ENCODE results near the gene KNL1. TPM values are rescaled to one million over a fixed set of nuclear protein-coding genes. Genes with fewer than 3 reads are reported as not detected.

The KNL1 gene
- total and polyA plus RNA-seq, 3 experiments from 2014 or later, result 0.03 to 19.5 (median 19.2) TPM

GRCh38 chr15:40600956-40601355 is 6.9 kb downstream of the KNL1 start:
- no peaks in the 10 kb centered on the region for H3K27me3 ChIP-seq (ENCODE audit: insufficient read depth, low read length, poor library complexity, severe bottlenecking)
- no peak overlapping the region for H3K4me3 ChIP-seq (ENCODE audit: low read length)
- no peaks in the 10 kb centered on the region for H3K27me3 Mint-ChIP-seq
- no peak overlapping the region for H3K27ac ChIP-seq (ENCODE audit: low read depth, low read length)
- H3K4me3 Mint-ChIP-seq, result no peak overlapping the region
- no peaks in the 10 kb centered on the region for H3K36me3 ChIP-seq (ENCODE audit: insufficient read depth, low read length)
- peaks cover 0 to 4% (median 0%) of the 10 kb centered on the region in 3 donors for H3K4me1 Mint-ChIP-seq
- H3K9me3 ChIP-seq (ENCODE audit: low read length), result no peaks in the 10 kb centered on the region
- H3K36me3 Mint-ChIP-seq, result no peaks in the 10 kb centered on the region
- no peaks in the 10 kb centered on the region for H3K9me3 Mint-ChIP-seq
- H3K4me1 ChIP-seq (ENCODE audit: insufficient read depth, low read length), result no peaks in the 10 kb centered on the region
- no peak overlapping the region for H3K27ac Mint-ChIP-seq
- no peak for DNase-seq
- POLR2A ChIA-PET, result no interaction called here
- CTCF ChIA-PET, result interaction anchor here (3.8 kb wide), 1 partner anchor 11 kb away, joined by 16 read pairs; no protein-coding TSS in a partner anchor

DNA sequence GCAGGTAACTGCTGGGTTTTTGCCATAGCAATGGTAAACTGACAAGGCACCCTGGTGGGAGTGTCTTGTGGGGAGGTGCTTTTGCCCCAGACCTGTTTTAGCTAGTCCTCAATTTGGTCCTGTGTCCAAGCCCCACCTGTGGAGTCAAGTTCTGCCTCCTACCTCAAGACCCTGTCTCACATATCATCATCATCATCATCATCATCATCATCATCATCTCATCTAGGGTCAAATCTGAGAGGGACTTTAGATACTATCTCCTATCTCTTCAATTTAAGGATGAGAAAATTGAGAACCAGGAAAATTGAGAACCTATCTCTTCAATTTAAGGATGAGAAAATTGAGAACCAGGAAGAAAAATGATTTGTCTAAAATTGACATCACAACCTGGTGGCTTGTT is 9.9 kb downstream of the KNL1 start:
- Mint-ChIP-seq H3K4me1 (peaks cover 0 to 4% (median 0%) of the 10 kb centered on the region in 3 donors), H3K4me3 (no peak overlapping the region), H3K9me3 (no peaks in the 10 kb centered on the region), H3K27ac (no peak overlapping the region), H3K36me3 (no peaks in the 10 kb centered on the region), H3K27me3 (no peaks in the 10 kb centered on the region)
- Histone ChIP-seq H3K9me3 (ENCODE audit: low read length) (no peaks in the 10 kb centered on the region), H3K27me3 (ENCODE audit: insufficient read depth, low read length, poor library complexity, severe bottlenecking) (no peaks in the 10 kb centered on the region), H3K4me3 (ENCODE audit: low read length) (no peak overlapping the region), H3K4me1 (ENCODE audit: insufficient read depth, low read length) (no peaks in the 10 kb centered on the region), H3K27ac (ENCODE audit: low read depth, low read length) (no peak overlapping the region), H3K36me3 (ENCODE audit: insufficient read depth, low read length) (no peaks in the 10 kb centered on the region)
- ChIA-PET CTCF (interaction anchor here (3.8 kb wide), 1 partner anchor 14 kb away, joined by 16 read pairs; no protein-coding TSS in a partner anchor), POLR2A (no interaction called here)
- DNase-seq, result no peak

DNA sequence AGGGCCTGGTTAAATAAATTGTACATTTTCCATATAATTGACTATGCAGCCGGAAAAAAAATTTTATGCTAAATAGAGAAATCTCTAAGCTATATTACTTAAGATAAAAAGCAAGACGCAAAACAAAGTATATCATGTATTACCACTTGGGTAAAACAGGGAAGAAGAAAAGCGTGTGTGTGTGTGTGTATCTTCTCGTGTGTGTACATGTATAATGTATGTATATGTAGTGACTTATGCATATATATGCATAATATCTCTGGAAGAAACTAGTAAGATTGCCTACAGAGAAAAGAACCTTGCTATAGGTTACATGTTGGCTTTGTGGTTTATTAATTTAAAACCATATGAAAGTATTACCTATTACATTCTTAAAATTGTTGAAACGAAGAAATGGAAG is 19.0 kb downstream of the KNL1 start:
- no peak overlapping the region for H3K4me3 Mint-ChIP-seq
- DNase-seq, result no peak

GRCh38 chr15:40618023-40618422 is 24.0 kb downstream of the KNL1 start:
- Histone ChIP-seq H3K4me3 (ENCODE audit: low read length) (no peak overlapping the region), H3K27ac (ENCODE audit: low read depth, low read length) (no peak overlapping the region), H3K9me3 (ENCODE audit: low read length) (no peaks in the 10 kb centered on the region), H3K27me3 (ENCODE audit: insufficient read depth, low read length, poor library complexity, severe bottlenecking) (no peaks in the 10 kb centered on the region), H3K36me3 (ENCODE audit: insufficient read depth, low read length) (no peaks in the 10 kb centered on the region), H3K4me1 (ENCODE audit: insufficient read depth, low read length) (no peaks in the 10 kb centered on the region)
- no peak overlapping the region for H3K4me3 Mint-ChIP-seq
- CTCF ChIA-PET, result no interaction called here
- no peak for DNase-seq
- POLR2A ChIA-PET, result no interaction called here
- H3K36me3 Mint-ChIP-seq, result no peaks in the 10 kb centered on the region
- no peak overlapping the region for H3K27ac Mint-ChIP-seq
- H3K27me3 Mint-ChIP-seq, result no peaks in the 10 kb centered on the region
- no peaks in the 10 kb centered on the region for H3K9me3 Mint-ChIP-seq
- H3K4me1 Mint-ChIP-seq, result no peaks in the 10 kb centered on the region

More for the DNA sequence above, 19.0 kb downstream of the KNL1 start:
- no peaks in the 10 kb centered on the region for H3K27me3 ChIP-seq (ENCODE audit: insufficient read depth, low read length, poor library complexity, severe bottlenecking)
- H3K4me3 ChIP-seq (ENCODE audit: low read length), result no peak overlapping the region
- no peaks in the 10 kb centered on the region for H3K9me3 ChIP-seq (ENCODE audit: low read length)
- Mint-ChIP-seq H3K9me3 (no peaks in the 10 kb centered on the region), H3K36me3 (no peaks in the 10 kb centered on the region), H3K4me1 (no peaks in the 10 kb centered on the region), H3K27me3 (peaks cover 0 to 2% of the 10 kb centered on the region in 2 donors), H3K27ac (no peak overlapping the region)
- H3K4me1 ChIP-seq (ENCODE audit: insufficient read depth, low read length), result no peaks in the 10 kb centered on the region
- H3K36me3 ChIP-seq (ENCODE audit: insufficient read depth, low read length), result no peaks in the 10 kb centered on the region
- no peak overlapping the region for H3K27ac ChIP-seq (ENCODE audit: low read depth, low read length)
- ChIA-PET CTCF (no interaction called here), POLR2A (no interaction called here)

DNA sequence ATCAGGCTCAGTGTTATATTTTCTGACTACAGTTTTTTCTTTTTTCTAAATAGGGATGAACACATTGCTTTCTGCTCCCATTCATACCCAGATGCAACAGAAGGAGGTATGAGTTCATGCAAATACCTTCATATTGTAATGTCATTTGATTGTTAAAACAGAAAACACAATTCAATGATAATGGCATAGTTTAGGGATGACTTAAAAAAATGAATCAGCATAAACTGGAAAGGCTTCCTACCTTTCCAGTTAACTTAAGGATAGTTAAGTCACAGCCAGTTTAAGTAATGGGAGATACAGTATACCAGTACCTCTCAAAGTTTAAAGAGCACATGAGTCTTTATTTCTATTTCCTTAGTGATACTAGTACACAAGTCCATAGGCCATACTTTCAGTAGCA is 24.9 kb downstream of the KNL1 start:
- ChIA-PET POLR2A (no interaction called here), CTCF (no interaction called here)
- Mint-ChIP-seq H3K9me3 (no peaks in the 10 kb centered on the region), H3K4me1 (no peaks in the 10 kb centered on the region), H3K36me3 (no peaks in the 10 kb centered on the region), H3K27ac (no peak overlapping the region), H3K4me3 (no peak overlapping the region), H3K27me3 (no peaks in the 10 kb centered on the region)
- Histone ChIP-seq H3K36me3 (ENCODE audit: insufficient read depth, low read length) (no peaks in the 10 kb centered on the region), H3K4me1 (ENCODE audit: insufficient read depth, low read length) (no peaks in the 10 kb centered on the region), H3K27ac (ENCODE audit: low read depth, low read length) (no peak overlapping the region), H3K4me3 (ENCODE audit: low read length) (no peak overlapping the region), H3K9me3 (ENCODE audit: low read length) (no peaks in the 10 kb centered on the region), H3K27me3 (ENCODE audit: insufficient read depth, low read length, poor library complexity, severe bottlenecking) (no peaks in the 10 kb centered on the region)
- DNase-seq, result no peak

GRCh38 chr15:40623361-40623760 is 29.3 kb downstream of the KNL1 start:
- Mint-ChIP-seq H3K4me1 (no peaks in the 10 kb centered on the region), H3K36me3 (no peaks in the 10 kb centered on the region), H3K4me3 (no peak overlapping the region), H3K27me3 (no peaks in the 10 kb centered on the region), H3K27ac (no peak overlapping the region), H3K9me3 (no peaks in the 10 kb centered on the region)
- no peak for DNase-seq
- POLR2A ChIA-PET, result no interaction called here
- Histone ChIP-seq H3K36me3 (ENCODE audit: insufficient read depth, low read length) (no peaks in the 10 kb centered on the region), H3K9me3 (ENCODE audit: low read length) (no peaks in the 10 kb centered on the region), H3K27ac (ENCODE audit: low read depth, low read length) (no peak overlapping the region), H3K27me3 (ENCODE audit: insufficient read depth, low read length, poor library complexity, severe bottlenecking) (no peaks in the 10 kb centered on the region), H3K4me3 (ENCODE audit: low read length) (no peak overlapping the region), H3K4me1 (ENCODE audit: insufficient read depth, low read length) (no peaks in the 10 kb centered on the region)
- CTCF ChIA-PET, result no interaction called here

GRCh38 chr15:40630313-40630712 is 36.3 kb downstream of the KNL1 start:
- POLR2A ChIA-PET, result no interaction called here

GRCh38 chr15:40633178-40633577 is 39.1 kb downstream of the KNL1 start:
- ChIA-PET POLR2A (interaction anchor here (0.7 kb wide), 1 partner anchor 15 kb away, joined by 3 read pairs; no protein-coding TSS in a partner anchor), CTCF (no interaction called here)
- H3K36me3 Mint-ChIP-seq, result no peaks in the 10 kb centered on the region
- H3K27ac Mint-ChIP-seq, result no peak overlapping the region
- H3K27ac ChIP-seq (ENCODE audit: low read depth, low read length), result no peak overlapping the region
- H3K9me3 Mint-ChIP-seq, result no peaks in the 10 kb centered on the region
- H3K27me3 ChIP-seq (ENCODE audit: insufficient read depth, low read length, poor library complexity, severe bottlenecking), result no peaks in the 10 kb centered on the region
- DNase-seq, result no peak
- H3K4me1 ChIP-seq (ENCODE audit: insufficient read depth, low read length), result no peaks in the 10 kb centered on the region
- no peaks in the 10 kb centered on the region for H3K9me3 ChIP-seq (ENCODE audit: low read length)
- no peak overlapping the region for H3K4me3 Mint-ChIP-seq
- no peaks in the 10 kb centered on the region for H3K4me1 Mint-ChIP-seq
- no peaks in the 10 kb centered on the region for H3K27me3 Mint-ChIP-seq
- no peaks in the 10 kb centered on the region for H3K36me3 ChIP-seq (ENCODE audit: insufficient read depth, low read length)
- no peak overlapping the region for H3K4me3 ChIP-seq (ENCODE audit: low read length)

More at GRCh38 chr15:40630313-40630712, 36.3 kb downstream of the KNL1 start:
- Histone ChIP-seq H3K4me1 (ENCODE audit: insufficient read depth, low read length) (no peaks in the 10 kb centered on the region), H3K4me3 (ENCODE audit: low read length) (no peak overlapping the region), H3K9me3 (ENCODE audit: low read length) (no peaks in the 10 kb centered on the region), H3K27me3 (ENCODE audit: insufficient read depth, low read length, poor library complexity, severe bottlenecking) (no peaks in the 10 kb centered on the region), H3K27ac (ENCODE audit: low read depth, low read length) (no peak overlapping the region), H3K36me3 (ENCODE audit: insufficient read depth, low read length) (no peaks in the 10 kb centered on the region)
- H3K36me3 Mint-ChIP-seq, result no peaks in the 10 kb centered on the region
- H3K27ac Mint-ChIP-seq, result no peak overlapping the region
- H3K4me1 Mint-ChIP-seq, result no peaks in the 10 kb centered on the region
- H3K27me3 Mint-ChIP-seq, result no peaks in the 10 kb centered on the region
- H3K4me3 Mint-ChIP-seq, result no peak overlapping the region
- CTCF ChIA-PET, result no interaction called here
- DNase-seq, result no peak
- no peaks in the 10 kb centered on the region for H3K9me3 Mint-ChIP-seq

DNA sequence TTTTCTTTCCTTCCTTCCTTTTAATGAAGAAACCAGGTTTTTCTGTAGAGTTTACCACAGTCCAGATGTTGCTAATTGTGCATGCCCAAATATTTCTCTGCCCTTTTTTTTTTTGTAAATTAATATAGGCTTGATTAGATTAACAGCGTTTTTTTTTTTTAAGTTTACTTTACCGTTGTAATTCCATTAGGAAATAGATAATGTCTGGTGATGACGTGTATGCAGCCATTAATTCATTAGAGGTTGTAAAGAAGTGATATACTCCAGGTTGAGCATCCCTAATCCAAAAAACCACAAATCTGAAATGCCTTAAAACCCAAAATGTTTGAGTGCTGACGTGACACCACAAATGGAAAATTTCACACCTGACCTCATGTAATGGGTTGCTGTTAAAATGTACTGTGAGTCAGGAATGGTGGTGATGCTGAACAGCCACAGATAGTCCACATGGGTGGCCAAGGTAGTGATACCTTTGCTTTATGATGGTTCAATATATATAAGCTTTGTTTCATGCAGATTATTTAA is 43.2 kb downstream of the KNL1 start:
- POLR2A ChIA-PET, result no interaction called here
- no peak for DNase-seq
- no peaks in the 10 kb centered on the region for H3K27me3 Mint-ChIP-seq
- Histone ChIP-seq H3K4me1 (ENCODE audit: insufficient read depth, low read length) (no peaks in the 10 kb centered on the region), H3K27me3 (ENCODE audit: insufficient read depth, low read length, poor library complexity, severe bottlenecking) (no peaks in the 10 kb centered on the region), H3K27ac (ENCODE audit: low read depth, low read length) (no peak overlapping the region), H3K4me3 (ENCODE audit: low read length) (no peak overlapping the region), H3K9me3 (ENCODE audit: low read length) (no peaks in the 10 kb centered on the region), H3K36me3 (ENCODE audit: insufficient read depth, low read length) (no peaks in the 10 kb centered on the region)
- no peaks in the 10 kb centered on the region for H3K9me3 Mint-ChIP-seq
- H3K4me1 Mint-ChIP-seq, result no peaks in the 10 kb centered on the region
- no peak overlapping the region for H3K27ac Mint-ChIP-seq
- no peaks in the 10 kb centered on the region for H3K36me3 Mint-ChIP-seq
- H3K4me3 Mint-ChIP-seq, result no peak overlapping the region
- CTCF ChIA-PET, result no interaction called here

Data from CD8-positive, alpha-beta memory T cell (primary cell).